IPS-18c (cell line): ENCODE data around the gene PNMT.

ENCODE experiments used
- H3K4me3 ChIP-seq: 2 replicates; pipeline ENCODE4 v1.7.0; 2013; ENCODE audit warnings: low read depth, mild to moderate bottlenecking, low read length, moderate library complexity; ENCODE audit not compliant: insufficient read depth
- H3K9me3 ChIP-seq: one replicate; pipeline ENCODE4 v1.6.1; 2013; ENCODE audit warnings: mild to moderate bottlenecking, low read length, moderate library complexity; ENCODE audit not compliant: control insufficient read depth, insufficient read depth

Gene PNMT

GRCh38 chr17:39667945-39668924 is at the start of gene PNMT:
Gene PNMT, plus strand, starts transcription at chr17:39668453. Its CDS starts 23 bp downstream, at chr17:39668476.
- peak within 1 kb of the TSS; percentile 55 for H3K4me3 ChIP-seq
- no peaks in the 10 kb centered on the region for H3K9me3 ChIP-seq

GRCh38 chr17:39618956-39619785 is 49.1 kb upstream of the PNMT start:
- peaks cover 6% of the 10 kb centered on the region for H3K9me3 ChIP-seq
- H3K4me3 ChIP-seq: no peak overlapping the region

- Histone ChIP-seq H3K9me3 (peaks cover 6% of the 10 kb centered on the region), H3K4me3 (no peak overlapping the region)
Observed at GRCh38 chr17:39619786-39620101, 48.5 kb upstream of the PNMT start.

- H3K9me3 ChIP-seq: peaks cover 6% of the 10 kb centered on the region
- H3K4me3 ChIP-seq: no peak overlapping the region
Observed at GRCh38 chr17:39621523-39622379, 46.5 kb upstream of the PNMT start.

- H3K9me3 ChIP-seq: peaks cover 2% of the 10 kb centered on the region
- no peak overlapping the region for H3K4me3 ChIP-seq
Observed at GRCh38 chr17:39622380-39623006, 45.8 kb upstream of the PNMT start.

GRCh38 chr17:39623356-39623950 is 44.8 kb upstream of the PNMT start:
- H3K4me3 ChIP-seq: no peak overlapping the region
- H3K9me3 ChIP-seq: peaks cover 2% of the 10 kb centered on the region

- Histone ChIP-seq H3K9me3 (peaks cover under 1% of the 10 kb centered on the region), H3K4me3 (no peak overlapping the region)
Observed at GRCh38 chr17:39624313-39624712, 43.9 kb upstream of the PNMT start.

DNA sequence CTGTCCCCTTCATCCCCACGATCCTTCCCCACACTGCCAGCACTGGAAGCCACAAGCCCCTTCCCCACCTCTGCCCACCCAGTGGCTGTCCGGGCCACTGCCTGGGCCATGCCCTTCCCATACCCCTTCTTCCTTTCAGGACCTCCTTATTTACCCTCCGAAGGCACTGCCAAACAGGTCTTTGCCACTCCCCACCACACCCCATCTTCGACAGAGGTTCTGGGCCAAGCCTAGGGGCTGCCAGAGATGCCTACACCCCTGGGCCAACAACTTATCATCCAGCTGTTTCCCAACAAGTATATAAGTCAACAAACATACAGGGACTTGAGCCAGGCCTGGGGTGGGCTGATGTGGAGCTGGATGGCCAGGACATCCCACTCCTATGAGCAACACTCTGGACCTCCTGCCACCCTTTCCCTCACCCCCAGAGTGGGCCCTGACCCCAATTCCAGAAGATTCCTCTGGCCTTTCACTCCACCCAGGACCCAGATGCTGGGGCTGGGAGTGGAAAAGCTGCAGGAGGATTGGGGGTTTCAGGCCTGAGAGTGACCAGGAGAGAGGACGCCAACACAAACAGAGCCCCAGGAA is 43.0 kb upstream of the PNMT start:
- Histone ChIP-seq H3K4me3 (no peak overlapping the region), H3K9me3 (no peaks in the 10 kb centered on the region)

GRCh38 chr17:39626171-39627046 is 41.8 kb upstream of the PNMT start, which contains the start of gene PPP1R1B:
Gene PPP1R1B, plus strand, starts transcription at chr17:39626952. Its CDS starts 441 bp downstream, at chr17:39627393.
- no peaks in the 10 kb centered on the region for H3K9me3 ChIP-seq
- H3K4me3 ChIP-seq: peak within 1 kb of the TSS; percentile 71

DNA sequence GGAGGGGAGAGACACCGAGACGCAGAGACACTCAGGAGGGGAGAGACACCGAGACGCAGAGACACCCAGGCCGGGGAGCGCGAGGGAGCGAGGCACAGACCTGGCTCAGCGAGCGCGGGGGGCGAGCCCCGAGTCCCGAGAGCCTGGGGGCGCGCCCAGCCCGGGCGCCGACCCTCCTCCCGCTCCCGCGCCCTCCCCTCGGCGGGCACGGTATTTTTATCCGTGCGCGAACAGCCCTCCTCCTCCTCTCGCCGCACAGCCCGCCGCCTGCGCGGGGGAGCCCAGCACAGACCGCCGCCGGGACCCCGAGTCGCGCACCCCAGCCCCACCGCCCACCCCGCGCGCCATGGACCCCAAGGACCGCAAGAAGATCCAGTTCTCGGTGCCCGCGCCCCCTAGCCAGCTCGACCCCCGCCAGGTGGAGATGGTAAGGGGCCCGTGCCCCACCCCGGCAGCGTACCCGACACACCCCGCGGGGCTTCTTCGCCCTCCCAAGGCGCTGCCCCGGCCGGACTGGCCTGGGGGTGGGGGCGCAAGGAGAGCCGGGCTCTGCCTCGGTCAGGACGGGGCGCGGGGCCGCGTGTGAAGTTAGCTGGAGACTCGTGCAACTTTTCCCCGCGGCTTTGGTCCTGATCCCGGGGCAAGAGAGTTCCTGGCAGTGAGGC is 41.1 kb upstream of the PNMT start:
- H3K9me3 ChIP-seq: no peaks in the 10 kb centered on the region

GRCh38 chr17:39627712-39628516 is 40.3 kb upstream of the PNMT start:
- Histone ChIP-seq H3K9me3 (no peaks in the 10 kb centered on the region), H3K4me3 (peak overlapping the region; percentile 71)

More for the DNA sequence above, 41.1 kb upstream of the PNMT start:
- H3K4me3 ChIP-seq: peak overlapping the region; percentile 71

DNA sequence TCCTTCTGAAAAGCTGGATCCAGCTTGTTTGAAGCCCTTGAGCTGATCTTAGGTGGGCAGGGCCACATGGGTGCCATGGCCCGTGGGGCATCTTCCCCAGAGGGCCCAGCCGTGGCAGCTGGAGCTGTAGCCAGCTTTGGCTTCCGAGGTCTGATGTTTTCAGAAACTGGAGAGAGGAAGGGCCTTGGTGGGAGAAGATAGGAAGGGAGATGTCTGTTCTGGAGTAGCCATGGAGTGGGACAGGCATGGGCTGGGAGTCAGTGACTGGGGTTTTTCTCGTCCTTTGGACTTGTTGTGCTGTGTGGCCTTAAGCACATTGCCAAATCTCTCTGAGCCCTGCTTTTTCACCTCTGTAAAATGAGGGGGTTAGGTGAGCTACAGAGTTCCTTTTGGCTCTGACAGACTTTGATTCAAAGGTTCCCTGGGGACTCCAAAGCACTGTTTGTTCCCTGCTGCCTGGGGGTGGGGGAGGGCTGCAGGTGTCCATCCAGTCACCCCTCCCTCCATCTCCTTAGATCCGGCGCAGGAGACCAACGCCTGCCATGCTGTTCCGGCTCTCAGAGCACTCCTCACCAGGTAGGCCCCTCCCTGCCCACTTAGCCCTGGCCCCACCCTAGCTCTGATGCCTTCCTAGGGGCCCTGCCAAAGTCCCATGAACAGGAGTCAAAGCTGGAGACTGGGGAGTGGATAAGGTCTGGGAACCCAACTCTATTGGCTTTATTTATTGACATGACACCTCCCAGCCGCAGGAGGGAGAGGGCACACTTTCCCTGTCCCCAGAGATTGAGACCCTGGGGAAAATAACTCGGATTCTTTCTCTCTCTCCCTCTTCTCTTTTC is 39.4 kb upstream of the PNMT start:
- Histone ChIP-seq H3K4me3 (no peak overlapping the region; the same call in 1 of the 2 replicates), H3K9me3 (no peaks in the 10 kb centered on the region)

DNA sequence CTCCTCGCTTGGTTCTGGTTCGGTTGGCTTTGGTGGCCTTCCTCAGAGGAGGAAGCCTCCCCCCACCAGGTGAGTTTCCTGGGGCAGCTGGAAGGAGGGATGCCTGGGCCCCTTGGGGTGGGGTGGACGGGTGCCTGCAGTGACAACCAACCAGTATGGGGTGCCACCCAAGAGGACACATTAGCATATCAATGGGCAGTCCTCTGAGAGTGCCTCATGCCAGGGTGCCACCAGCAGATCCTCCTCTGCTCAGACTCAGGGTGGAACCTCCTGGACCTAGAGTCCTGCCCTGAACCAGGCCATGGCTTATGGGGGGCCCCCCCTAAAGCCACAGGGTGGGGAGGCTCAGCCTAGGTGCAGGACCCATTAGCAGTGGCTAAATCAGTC is 38.8 kb upstream of the PNMT start:
- Histone ChIP-seq H3K9me3 (no peaks in the 10 kb centered on the region), H3K4me3 (no peak overlapping the region)
